SHP77 (cell line): Measurements from ENCODE around the gene TPD52L1.
A peak's percentile ranks its signal among the peaks of the same experiment; 100 is the strongest.
"Not testable (repeated sequence)": the region's sequence is repeated elsewhere in the genome, so short reads cannot be mapped to it uniquely, and the experiment has no call there.

Experiments
- DNase-seq, 2 experiments: peaks; one replicate each; lab custom pipeline; 2025; lab: John Stamatoyannopoulos, UW

TPD52L1 gene

GRCh38 chr6:125270380-125270779 lies 116.8 kb downstream of the TPD52L1 start:
- no peak for DNase-seq

GRCh38 chr6:125271486-125272159 lies 118.0 kb downstream of the TPD52L1 start:
- DNase-seq, result no peak

GRCh38 chr6:125273251-125273650 lies 119.7 kb downstream of the TPD52L1 start:
- DNase-seq, result no peak

- no peak for DNase-seq
Observed at GRCh38 chr6:125273965-125274364, 120.4 kb downstream of the TPD52L1 start.

- no peak for DNase-seq
Observed at GRCh38 chr6:125274935-125275334, 121.4 kb downstream of the TPD52L1 start.

- no peak for DNase-seq
Observed at GRCh38 chr6:125275779-125276178, 122.2 kb downstream of the TPD52L1 start.

GRCh38 chr6:125277838-125278237 lies 124.3 kb downstream of the TPD52L1 start:
- DNase-seq, result no peak

GRCh38 chr6:125279961-125280360 lies 126.4 kb downstream of the TPD52L1 start:
- DNase-seq, result no peak

GRCh38 chr6:125280370-125281035 lies 126.9 kb downstream of the TPD52L1 start:
- DNase-seq, result not testable (repeated sequence)

- DNase-seq, result not testable (repeated sequence)
Observed at GRCh38 chr6:125282470-125282869, 128.9 kb downstream of the TPD52L1 start.

GRCh38 chr6:125285353-125285752 lies 131.8 kb downstream of the TPD52L1 start:
- DNase-seq, result no peak

- no peak for DNase-seq
Observed at GRCh38 chr6:125285936-125286335, 132.4 kb downstream of the TPD52L1 start.

- DNase-seq, result no peak
Observed at GRCh38 chr6:125287718-125288117, 134.1 kb downstream of the TPD52L1 start.

GRCh38 chr6:125293587-125293986 lies 140.0 kb downstream of the TPD52L1 start:
- DNase-seq, result no peak

GRCh38 chr6:125294036-125294435 lies 140.5 kb downstream of the TPD52L1 start:
- DNase-seq, result no peak

GRCh38 chr6:125294925-125295324 lies 141.4 kb downstream of the TPD52L1 start:
- no peak for DNase-seq

GRCh38 chr6:125296471-125296870 lies 142.9 kb downstream of the TPD52L1 start:
- DNase-seq, result no peak

- DNase-seq, result no peak
Observed at GRCh38 chr6:125299257-125299656, 145.7 kb downstream of the TPD52L1 start.

GRCh38 chr6:125300992-125301434 lies 147.4 kb downstream of the TPD52L1 start:
- DNase-seq, result no peak

- DNase-seq, result peak; percentile 26 to 57
Observed at GRCh38 chr6:125301435-125302391, 148.1 kb downstream of the TPD52L1 start, which contains the start of gene HDDC2. Gene HDDC2, minus strand, starts transcription at chr6:125301967. Its CDS starts 35 bp downstream, at chr6:125301932.

GRCh38 chr6:125302840-125303511 lies 149.4 kb downstream of the TPD52L1 start:
- DNase-seq, result no peak

GRCh38 chr6:125303512-125303854 lies 149.9 kb downstream of the TPD52L1 start:
- no peak for DNase-seq
